Lower lobe of right lung (tissue), 2 donors: ENCODE measurements around the gene PDGFC. TPM values are rescaled to one million over a fixed set of nuclear protein-coding genes. Genes with fewer than 3 reads are reported as not detected.

ENCODE experiments used
- ATAC-seq, 2 donors: fragments of 200-7000 bp; cut with Tn5 transposase; one replicate each; pipeline ENCODE4 v1.9.1; 2020 to 2022; ENCODE audit warnings: mild to moderate bottlenecking in 2 of 2, moderate library complexity in 2 of 2
- DNase-seq: peaks from one replicate; pipeline ENCODE4 v3.0.0-alpha.2; 2020
- H3K27ac ChIP-seq: fragments of 200-600 bp; one replicate; pipeline ENCODE4 v1.8.0; 2022
- H3K27me3 ChIP-seq: fragments of 200-600 bp; one replicate; pipeline ENCODE4 v1.8.0; 2022; ENCODE audit warnings: low read depth
- H3K36me3 ChIP-seq: fragments of 200-600 bp; one replicate; pipeline ENCODE4 v1.8.0; 2022; ENCODE audit warnings: mild to moderate bottlenecking
- H3K4me1 ChIP-seq: fragments of 200-600 bp; one replicate; pipeline ENCODE4 v1.8.0; 2022
- H3K4me3 ChIP-seq: fragments of 200-600 bp; one replicate; pipeline ENCODE4 v1.8.0; 2022; ENCODE audit warnings: mild to moderate bottlenecking
- H3K9me3 ChIP-seq: fragments of 200-600 bp; one replicate; pipeline ENCODE4 v1.8.0; 2022
- intact Hi-C: fragments of 100-400 bp; cut with DNase I; formaldehyde crosslinking; loops from one replicate; pipeline ENCODE4 v1.11.0; 2022
- total RNA-seq: library from RNA; stranded (reverse); fragmentation: NEBNext Ultra II Directional; extraction: Animal tissue kit (Norgen Biotek cat#: 25700); gene quantifications from one replicate; pipeline ENCODE4 v1.2.1, GENCODE V29; 2021
- TF ChIP-seq, protein P1 (sequence below): fragments of 200-600 bp; IDR thresholded peaks from one replicate; pipeline ENCODE4 v1.8.0; 2022; ENCODE audit warnings: antibody characterized with exemption, mild to moderate bottlenecking
- donor health status: DM: no; HTN: yes; CAD: no; lungs with severe emphysema.

Gene PDGFC
- total RNA-seq, 1 donor from 2014 or later: 30.6 TPM

- TF ChIP-seq, protein P1, sequence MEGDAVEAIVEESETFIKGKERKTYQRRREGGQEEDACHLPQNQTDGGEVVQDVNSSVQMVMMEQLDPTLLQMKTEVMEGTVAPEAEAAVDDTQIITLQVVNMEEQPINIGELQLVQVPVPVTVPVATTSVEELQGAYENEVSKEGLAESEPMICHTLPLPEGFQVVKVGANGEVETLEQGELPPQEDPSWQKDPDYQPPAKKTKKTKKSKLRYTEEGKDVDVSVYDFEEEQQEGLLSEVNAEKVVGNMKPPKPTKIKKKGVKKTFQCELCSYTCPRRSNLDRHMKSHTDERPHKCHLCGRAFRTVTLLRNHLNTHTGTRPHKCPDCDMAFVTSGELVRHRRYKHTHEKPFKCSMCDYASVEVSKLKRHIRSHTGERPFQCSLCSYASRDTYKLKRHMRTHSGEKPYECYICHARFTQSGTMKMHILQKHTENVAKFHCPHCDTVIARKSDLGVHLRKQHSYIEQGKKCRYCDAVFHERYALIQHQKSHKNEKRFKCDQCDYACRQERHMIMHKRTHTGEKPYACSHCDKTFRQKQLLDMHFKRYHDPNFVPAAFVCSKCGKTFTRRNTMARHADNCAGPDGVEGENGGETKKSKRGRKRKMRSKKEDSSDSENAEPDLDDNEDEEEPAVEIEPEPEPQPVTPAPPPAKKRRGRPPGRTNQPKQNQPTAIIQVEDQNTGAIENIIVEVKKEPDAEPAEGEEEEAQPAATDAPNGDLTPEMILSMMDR: no peak
- no peak overlapping the region for H3K27ac ChIP-seq
- no peaks in the 10 kb centered on the region for H3K27me3 ChIP-seq
- no peak for ATAC-seq
- H3K4me1 ChIP-seq: no peaks in the 10 kb centered on the region
- no peak for DNase-seq
- H3K4me3 ChIP-seq: no peak overlapping the region
- H3K36me3 ChIP-seq: no peaks in the 10 kb centered on the region
- intact Hi-C loops: no loop called here
- no peaks in the 10 kb centered on the region for H3K9me3 ChIP-seq
Observed at GRCh38 chr4:156824451-156825060, 147.0 kb downstream of the PDGFC start.

DNA sequence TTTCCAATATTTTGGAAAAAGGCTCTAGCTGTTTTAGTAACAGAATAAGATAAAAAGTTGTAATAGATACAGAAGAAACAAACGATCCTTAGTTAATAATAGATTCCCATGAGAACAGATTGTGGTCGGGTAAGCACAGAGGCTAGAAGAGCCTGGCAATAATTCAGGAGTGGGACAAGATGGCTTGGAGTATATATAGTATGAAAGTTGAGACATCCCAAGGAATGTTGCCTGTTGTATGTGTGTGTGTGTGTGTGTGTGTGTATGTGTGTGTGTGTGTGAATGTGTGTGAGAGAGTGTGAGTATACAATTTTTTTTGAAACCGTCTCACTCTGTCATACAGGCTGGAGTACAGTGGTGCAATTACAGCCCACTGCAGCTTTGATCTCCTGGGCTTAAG, 150.7 kb downstream of the PDGFC start:
- Histone ChIP-seq H3K4me1 (no peaks in the 10 kb centered on the region), H3K9me3 (no peaks in the 10 kb centered on the region), H3K27me3 (no peaks in the 10 kb centered on the region), H3K27ac (no peak overlapping the region), H3K36me3 (no peaks in the 10 kb centered on the region), H3K4me3 (no peak overlapping the region)
- ATAC-seq (no peak), DNase-seq (no peak)
- intact Hi-C loops: no loop called here
- TF ChIP-seq, protein P1: no peak

- Histone ChIP-seq H3K27me3 (no peaks in the 10 kb centered on the region), H3K27ac (no peak overlapping the region), H3K9me3 (no peaks in the 10 kb centered on the region), H3K36me3 (no peaks in the 10 kb centered on the region), H3K4me3 (no peak overlapping the region), H3K4me1 (no peaks in the 10 kb centered on the region)
- TF ChIP-seq, protein P1: no peak
- DNase-seq (no peak), ATAC-seq (no peak)
- intact Hi-C loops: no loop called here
Observed at GRCh38 chr4:156816360-156816755, 155.2 kb downstream of the PDGFC start.

GRCh38 chr4:156815717-156816359, 155.8 kb downstream of the PDGFC start:
- DNase-seq (no peak), ATAC-seq (no peak)
- no peak overlapping the region for H3K4me3 ChIP-seq
- H3K27me3 ChIP-seq: no peaks in the 10 kb centered on the region
- no peak overlapping the region for H3K27ac ChIP-seq
- H3K4me1 ChIP-seq: no peaks in the 10 kb centered on the region
- TF ChIP-seq, protein P1: no peak
- no peaks in the 10 kb centered on the region for H3K36me3 ChIP-seq
- intact Hi-C loops: no loop called here
- H3K9me3 ChIP-seq: no peaks in the 10 kb centered on the region

DNA sequence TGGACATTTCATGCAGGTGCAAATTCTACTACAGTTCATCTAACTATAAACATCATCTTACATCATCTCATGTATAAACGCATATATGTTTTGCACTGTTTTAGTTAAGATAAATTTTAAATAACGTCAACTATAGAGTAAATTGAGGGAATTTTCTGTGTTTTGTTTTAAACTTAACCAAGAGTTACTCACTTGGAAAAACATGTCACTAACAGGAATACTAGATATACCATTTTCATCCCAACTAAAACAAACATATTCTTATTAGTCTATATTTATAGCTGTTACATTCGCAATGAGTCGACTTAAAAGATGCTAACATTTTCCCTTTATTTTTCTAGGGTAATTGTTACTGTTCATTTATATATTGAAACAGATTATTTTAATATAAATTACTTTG, 159.6 kb downstream of the PDGFC start:
- intact Hi-C loops: no loop called here
- Histone ChIP-seq H3K9me3 (no peaks in the 10 kb centered on the region), H3K36me3 (no peaks in the 10 kb centered on the region)

More for the DNA sequence above, 159.6 kb downstream of the PDGFC start:
- DNase-seq (no peak), ATAC-seq (no peak)
- TF ChIP-seq, protein P1: no peak
- Histone ChIP-seq H3K4me1 (no peaks in the 10 kb centered on the region), H3K27me3 (no peaks in the 10 kb centered on the region), H3K27ac (no peak overlapping the region), H3K4me3 (no peak overlapping the region)
